AG08396 (cell line): ENCODE data around the gene LDB2.
"Not testable (repeated sequence)": the region's sequence is repeated elsewhere in the genome, so short reads cannot be mapped to it uniquely, and the experiment has no call there.

ENCODE experiments used
- DNase-seq: peaks from one replicate; pipeline ENCODE4 v3.0.0; 2012; ENCODE audit warnings: low spot score, mixed read lengths

Gene LDB2

DNA sequence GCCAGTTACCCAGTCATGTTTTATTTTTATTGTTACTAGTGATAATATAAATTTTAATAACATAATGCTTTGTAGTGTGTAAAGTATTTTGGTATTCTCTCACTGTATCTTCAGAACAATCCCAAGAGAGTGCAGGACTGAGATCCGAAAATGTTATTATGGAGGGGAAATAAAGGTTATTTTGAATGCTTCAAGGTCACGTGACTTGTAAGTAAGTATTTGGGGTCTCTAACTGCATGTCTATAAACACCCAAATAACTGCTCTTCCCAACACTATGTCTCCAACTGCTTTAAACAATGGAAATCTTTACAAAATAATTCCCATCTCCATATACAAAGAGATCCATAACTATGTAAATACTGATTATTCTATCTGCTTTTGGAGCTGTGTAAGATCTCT, 302.2 kb downstream of the LDB2 start:
- no peak for DNase-seq

DNA sequence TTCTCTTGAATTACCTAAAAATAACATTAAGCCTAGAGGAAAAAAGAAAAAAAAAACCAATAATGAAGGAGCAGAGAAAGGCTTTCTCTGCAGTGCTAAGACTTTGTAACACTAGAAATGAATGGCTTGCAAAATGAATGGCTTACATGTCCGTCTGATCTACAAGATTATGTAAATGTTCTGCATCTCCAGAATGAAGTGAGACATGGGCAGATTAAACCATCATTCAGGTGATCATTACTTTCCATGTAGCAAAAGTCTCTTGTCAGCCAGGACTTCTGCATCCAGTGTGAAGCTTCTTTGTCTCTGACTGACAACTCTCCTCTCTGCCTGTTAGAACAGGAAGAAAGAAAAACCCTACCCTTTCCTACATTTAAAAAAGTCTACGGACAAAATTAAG, 304.3 kb downstream of the LDB2 start:
- DNase-seq: no peak

DNA sequence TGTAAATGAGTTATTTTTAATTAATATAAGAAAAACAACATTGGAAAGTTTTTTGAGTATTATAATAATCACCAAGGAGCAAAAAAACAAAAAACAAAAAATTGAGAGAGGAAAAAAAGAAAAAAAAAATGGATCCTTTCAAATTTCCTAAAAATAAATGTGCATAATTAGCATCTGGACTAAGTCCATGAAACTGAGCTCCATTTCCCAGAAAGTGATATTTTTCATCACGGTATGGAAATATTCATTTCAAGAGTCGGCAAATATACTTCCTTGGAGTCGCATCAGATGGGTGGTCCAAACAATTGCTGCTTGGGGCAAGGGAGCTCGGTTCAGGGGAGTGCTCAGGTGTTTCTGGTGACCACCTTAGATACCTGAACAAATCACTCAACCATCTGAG, 305.1 kb downstream of the LDB2 start:
- no peak for DNase-seq

DNA sequence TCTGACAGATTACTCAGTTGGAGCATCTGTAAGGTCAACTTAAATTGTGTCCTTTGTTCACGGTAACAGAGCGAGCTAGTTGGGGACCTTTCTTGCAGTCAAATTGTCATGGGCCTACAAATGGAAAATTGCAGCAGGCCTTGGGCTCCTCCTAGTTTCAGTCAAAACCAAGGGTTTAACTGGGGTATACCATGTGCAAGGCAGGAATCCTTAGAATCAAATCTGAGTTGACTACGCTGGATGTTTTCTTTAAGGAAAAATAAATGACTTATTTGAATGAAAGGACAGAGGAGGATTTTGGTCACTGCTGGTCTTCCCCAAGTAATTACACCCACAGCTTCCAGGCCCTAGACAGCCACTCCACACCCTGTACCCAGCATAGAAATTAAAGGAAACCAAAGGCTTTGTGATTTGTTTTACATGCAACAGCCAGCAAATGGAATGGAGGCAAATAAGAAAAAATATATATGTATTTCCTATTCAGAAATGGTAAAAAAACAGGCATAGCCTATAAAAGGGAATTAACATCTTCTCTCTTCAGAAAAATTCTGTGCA, 307.1 kb downstream of the LDB2 start:
- no peak for DNase-seq

DNA sequence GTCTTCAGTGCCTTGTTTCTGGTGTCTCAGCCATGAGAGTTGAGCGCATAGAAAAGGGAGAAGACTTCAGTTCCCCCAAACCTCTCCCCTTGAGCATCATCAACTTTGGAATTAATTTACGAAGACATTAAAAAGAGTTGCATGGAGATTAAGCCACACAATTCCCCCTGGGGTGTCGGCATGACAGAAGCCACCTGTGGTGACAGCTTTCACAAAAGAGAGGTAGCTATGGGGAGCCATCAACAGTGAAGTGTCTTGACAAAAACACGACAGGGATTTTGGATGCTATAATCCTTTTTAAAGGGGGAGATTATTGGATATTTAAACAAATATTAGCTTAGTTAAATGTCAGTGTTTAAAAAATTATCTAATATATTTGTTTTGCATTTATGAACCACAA, 307.6 kb downstream of the LDB2 start:
- no peak for DNase-seq

DNA sequence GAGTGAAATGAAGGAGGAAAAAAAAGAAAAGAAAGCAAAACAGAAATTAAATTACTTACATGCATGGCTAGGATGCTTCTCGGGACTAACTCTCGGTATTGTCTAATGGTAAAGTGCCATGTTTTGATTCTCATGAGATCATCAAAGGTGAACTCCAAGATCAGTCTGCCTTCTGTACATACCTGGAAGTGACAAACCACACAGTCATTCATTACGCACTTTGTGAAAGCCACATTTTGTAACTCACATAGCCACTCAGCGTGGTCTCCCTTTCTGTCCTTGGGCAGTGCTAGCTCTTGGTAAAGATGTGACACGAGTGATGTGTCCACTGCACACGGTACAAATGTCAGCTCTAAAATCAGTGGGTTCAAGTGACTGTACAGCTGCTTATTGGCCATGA, 309.8 kb downstream of the LDB2 start:
- no peak for DNase-seq

DNA sequence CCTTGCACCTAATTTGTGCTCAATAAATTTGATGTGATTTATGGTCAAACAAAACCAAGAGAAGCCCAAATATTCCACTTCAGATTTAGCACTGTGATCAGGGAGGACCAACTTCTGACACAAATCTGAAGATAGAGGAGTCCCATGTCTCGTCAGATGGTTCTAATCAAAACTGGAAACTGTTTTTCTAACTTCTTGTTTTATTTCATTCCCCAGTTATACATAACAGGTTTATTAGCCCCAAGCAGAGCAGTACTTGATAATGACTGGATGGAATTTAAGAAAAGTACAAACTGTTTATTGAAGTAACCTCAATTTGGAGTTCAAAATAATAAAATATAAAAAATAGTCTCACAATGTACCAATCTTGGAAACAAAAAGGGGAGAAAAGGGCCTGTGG, 310.3 kb downstream of the LDB2 start:
- no peak for DNase-seq

DNA sequence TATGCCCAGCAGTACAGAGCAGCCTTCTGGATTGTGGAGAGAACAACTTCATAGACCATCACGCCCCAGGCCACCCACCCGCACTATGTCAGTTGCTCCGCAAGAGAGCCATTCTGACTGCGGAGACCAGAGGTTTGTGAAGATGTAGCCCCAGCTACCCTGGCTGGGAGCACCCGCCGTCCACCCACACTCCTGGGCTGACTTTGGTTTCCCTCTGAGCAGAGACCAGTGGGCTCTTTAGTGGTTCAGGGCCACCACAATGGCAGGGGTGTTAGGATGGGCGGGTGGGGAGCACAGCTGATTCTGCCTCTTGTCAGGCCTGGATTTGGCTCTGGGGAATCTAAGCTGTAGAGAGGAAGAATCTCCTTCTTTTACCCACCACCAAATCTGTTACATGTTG, 313.4 kb downstream of the LDB2 start:
- DNase-seq: no peak

DNA sequence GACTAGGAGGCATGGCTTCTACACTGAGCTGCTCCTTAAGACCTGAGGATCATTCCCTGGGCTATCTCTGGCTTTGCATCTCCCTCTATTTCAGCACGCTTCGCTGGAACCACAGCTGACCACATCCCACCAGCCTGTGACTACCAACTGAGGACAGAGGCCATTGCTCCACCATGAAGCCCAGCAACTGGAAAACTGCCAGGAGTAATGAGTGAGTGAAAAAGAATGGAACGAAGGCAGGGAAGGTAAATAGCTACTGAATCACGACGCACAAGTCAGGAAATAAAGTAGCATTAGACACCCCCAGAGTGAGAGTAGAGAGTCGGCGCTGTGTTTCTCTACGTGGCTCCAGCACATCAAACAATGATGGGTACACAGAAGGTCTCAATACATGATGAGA, 314.7 kb downstream of the LDB2 start:
- no peak for DNase-seq

DNA sequence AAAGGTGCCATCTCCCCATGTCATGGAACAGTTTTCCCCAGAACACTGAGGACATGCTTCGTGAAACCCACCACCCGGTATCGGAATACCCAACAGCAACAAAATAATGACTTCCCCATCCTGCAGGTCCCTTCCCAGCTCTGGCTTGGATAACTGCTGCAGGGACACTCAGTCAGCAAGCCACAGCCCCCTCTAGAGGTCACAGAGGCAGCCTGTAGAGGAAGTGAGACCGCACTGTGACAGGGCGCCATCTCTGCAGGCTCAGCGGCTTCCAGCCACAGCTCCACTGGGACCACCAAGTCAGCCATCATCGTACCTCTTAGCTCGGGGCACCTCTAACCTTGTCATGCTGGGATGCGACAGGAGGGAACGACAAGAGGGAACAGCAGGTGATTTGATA, 315.9 kb downstream of the LDB2 start:
- no peak for DNase-seq

DNA sequence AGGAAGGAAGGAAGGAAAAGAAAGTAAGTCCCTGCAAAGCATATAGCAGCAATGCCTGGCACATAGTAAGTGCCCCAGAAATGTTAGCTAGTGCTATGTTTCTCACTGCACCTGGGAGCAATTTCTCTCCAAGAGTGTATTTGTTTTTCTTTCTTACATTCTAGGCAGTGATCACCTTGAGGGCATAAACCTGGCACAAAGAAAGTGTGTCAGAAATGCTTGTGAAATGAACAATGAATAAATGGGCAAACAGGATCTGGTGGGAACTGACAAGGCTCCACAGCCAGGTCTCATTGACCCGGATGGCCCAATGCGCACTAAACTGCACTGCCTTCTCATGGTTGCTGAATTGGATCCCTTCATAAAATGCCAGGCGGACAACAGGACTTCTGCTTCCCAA, 316.4 kb downstream of the LDB2 start:
- no peak for DNase-seq

DNA sequence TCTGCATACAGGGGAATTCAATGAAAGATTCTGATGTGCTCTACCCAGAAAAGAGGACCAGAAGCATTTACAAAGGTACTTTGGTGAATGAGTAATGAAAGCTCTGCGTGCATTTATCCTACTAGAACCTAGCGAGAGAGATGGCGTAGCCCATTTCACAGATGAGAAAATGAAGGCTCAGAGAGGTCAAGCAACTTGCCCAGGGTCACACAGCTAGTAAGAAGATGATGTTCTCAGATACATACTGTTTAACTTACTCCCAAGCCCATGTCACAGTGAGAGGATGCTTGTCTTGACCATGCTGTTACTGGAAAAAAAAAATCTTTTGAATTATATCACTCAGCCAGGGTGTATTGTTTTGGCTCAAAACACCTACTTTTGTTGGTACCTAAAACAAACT, 317.3 kb downstream of the LDB2 start:
- no peak for DNase-seq

DNA sequence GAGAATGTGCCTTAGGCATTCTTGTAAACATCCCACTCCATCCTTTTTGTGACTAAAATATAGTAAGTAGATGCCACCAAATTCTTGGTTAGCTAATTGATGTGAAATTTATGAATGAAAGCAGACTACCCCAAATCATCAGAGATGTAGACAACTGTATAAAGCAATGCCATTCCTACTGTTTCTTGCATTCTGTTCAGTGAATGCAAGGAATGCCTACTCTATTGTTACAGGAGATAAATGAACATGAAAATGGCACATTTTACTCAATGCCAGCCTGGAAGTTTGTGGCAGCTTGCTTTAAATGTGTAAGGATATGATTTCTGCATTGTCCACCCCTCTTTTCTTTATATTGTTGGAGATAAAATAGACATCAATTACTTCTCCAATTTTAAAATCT, 317.9 kb downstream of the LDB2 start:
- no peak for DNase-seq

DNA sequence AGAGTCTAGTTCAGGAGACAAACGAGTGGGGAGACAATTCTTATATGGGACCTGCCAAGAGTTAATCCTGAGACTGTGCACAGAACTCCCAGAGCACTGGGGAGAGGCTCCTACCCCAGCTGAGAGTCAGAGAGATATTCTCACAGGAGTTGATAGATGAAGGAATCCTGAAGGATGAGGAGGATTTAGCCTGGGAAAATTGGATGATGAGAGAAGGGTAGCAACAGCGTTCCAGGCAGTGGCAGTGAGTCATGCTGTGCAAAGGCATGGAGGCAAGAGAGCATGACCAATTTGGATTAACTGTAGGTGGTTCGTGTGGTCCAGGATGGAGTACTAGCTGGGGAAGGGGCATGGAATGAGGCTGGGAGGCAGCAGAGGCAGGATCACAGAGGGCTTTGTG, 318.6 kb downstream of the LDB2 start:
- DNase-seq: no peak

DNA sequence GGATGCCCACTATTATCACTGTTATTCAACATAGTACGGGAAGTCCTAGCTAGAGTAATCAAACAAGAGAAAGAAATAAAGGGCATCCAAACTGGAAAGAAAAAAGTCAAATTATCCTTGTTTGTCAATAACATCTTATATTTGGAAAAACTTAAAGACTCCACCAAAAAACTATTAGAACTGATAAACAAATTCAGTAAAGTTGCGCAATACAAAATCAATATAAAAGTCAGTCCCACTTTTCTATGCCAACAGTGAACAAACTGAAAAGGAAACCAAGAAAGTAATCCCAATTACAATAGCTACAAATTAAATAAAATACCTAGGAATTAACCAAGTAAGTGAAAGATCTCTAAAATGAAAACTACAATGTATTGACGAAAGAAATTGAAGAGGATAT, 321.3 kb downstream of the LDB2 start:
- DNase-seq: no peak

DNA sequence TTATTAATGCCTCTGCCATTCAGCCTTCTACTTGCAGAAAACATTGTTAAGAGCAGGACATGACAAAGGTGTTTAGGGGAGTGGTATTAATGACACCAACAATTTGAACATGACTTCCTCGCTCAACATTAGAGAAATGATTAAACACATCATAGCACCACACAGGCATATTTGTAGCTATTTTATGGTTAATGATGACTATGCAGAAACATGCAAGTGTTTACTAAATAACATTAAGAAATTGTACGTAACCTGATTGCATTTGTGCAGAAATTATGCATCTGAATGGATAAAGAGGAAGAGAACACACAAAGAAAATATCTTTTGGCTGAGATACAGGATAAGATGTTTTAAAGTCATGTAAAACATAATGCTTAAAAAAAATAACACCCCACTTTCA, 323.5 kb downstream of the LDB2 start:
- no peak for DNase-seq

DNA sequence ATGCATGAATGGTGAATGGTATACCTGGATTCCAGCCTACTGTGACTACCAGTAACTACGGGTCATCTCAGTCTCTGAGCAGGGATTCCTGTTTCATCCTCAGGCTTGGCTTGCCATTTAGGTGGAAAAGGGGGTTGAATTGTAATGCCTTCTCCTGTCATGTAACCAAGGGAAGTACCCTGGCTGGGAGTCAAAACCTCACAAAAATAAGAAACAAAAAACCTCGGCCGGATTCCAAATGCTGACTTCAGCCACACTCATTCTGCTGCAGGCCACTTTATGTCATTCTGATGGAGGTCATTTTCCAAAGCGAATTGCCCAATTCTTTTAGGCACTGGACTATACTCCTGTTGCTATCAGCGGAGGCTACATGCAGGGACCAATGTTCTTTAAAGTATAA, 324.7 kb downstream of the LDB2 start:
- DNase-seq: peak; percentile 50

DNA sequence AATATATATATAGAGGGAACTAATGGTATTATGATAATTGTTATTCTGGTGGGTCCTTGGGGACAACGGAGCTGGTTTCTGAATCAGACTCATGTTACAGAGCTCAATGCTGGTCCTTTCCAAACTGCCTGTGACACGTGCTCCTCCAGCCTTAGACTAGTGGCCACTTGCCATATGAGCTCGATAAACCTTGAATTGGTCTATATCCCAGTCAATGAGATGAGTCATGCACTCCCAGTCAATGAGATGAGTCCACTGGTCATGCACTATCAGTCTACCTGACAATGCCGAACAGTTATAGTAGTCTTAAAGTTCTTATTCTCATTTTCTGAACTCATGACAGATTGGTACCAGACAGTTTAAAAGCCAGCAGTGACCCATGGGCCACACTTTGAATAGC, 325.2 kb downstream of the LDB2 start:
- peak; percentile 15 for DNase-seq

DNA sequence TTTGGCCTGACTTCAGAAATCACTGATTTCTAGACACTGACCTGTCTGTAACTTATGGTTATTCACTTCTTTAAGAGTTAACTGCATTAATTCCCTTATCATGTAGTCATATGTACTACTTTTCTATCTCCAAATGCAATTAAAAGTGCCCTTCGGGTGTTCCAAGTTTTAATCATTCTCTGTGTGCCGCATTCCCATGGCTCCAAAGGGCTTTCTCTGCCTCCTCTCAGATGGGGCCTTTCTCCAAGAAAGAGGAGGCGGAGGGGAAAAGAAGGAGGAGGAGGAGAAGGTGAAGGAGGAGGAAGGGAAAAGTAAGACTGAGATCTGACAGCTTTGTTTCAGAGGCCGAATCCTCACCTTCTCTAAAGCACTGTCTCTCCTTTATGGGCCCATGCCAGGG, 325.8 kb downstream of the LDB2 start:
- DNase-seq: no peak

DNA sequence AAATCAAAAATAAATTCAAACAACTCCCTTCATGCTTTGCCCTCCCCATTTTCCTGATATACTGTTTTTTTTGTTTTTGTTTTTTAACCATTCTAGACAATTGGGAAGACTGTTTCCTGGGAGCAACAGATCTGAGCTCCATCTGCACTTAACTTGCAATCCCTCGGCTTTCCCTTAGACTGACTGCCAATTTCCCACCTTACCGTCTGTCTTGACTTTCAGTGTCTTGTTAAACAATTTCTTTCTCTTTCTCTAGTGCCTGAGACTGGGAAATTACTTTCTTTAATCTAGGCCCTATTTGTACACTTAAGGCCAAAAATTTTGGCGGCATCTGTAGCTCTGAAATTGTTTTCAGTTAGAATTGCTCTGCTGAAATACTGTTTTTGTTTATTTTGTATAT, 326.3 kb downstream of the LDB2 start:
- DNase-seq: no peak

DNA sequence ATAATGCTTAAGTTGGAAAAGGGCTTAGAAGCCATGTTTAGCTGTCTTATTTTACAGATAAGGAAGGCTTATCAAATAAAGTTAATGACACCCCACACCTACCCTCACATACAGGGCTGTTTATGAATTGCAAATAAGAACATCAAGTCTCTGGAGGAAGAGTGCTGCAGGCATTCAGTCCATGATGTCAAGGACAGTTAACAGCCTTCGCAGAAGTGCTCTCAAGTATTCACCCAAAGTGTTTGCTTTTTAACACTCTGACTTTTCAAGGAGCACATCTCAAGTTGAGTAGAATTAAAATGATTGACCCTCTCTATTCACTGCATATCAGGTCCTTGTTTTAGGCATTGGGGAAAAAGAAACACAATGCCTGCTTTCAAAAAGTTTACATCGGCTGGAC, 328.7 kb downstream of the LDB2 start:
- no peak for DNase-seq

DNA sequence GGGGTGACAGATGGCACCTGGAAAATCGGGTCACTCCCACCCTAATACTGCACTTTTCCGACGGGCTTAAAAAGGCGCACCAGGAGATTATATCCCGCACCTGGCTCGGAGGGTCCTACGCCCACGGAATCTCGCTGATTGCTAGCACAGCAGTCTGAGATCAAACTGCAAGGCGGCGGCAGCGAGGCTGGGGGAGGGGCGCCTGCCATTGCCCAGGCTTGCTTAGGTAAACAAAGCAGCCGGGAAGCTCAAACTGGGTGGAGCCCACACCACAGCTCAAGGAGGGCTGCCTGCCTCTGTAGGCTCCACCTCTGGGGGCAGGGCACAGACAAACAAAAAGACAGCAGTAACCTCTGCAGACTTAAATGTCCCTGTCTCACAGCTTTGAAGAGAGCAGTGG, 341.1 kb downstream of the LDB2 start:
- not testable (repeated sequence) for DNase-seq

DNA sequence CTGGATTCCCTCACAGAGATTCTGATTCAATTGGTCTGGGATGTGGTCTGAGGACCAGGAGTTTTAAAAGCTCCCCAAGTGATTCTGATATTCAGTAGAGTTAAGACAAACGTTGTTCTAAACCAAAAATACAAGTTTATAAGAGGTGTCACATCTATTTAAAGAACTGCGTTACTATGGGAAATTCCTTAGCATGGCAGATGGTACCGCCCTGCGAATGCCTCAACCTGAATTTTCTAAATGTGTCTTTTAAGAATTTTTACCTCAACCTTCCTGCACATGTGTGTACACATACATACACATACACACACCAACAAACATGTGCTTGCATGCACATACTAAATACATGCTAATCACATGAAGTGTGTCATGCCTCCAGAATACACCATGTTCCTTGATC, 343.3 kb downstream of the LDB2 start:
- no peak for DNase-seq

DNA sequence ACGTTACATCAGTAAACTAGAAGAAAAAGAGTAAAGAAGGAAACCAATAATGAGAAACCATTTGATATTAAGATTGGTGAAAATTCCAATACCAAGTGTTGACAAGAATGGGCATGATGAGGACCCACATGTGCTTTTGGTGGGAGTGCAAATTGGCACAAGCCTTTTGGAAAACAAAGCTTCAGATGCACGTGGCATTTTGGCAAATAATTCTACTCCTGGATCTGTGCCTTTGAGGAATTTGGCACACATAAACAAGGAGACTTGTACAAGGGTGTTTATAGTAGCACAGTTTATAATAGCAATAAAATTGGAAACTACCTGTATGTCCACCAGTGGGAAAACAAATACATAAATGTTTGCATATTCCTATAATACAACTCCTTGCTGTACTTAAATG, 347.9 kb downstream of the LDB2 start:
- DNase-seq: no peak

DNA sequence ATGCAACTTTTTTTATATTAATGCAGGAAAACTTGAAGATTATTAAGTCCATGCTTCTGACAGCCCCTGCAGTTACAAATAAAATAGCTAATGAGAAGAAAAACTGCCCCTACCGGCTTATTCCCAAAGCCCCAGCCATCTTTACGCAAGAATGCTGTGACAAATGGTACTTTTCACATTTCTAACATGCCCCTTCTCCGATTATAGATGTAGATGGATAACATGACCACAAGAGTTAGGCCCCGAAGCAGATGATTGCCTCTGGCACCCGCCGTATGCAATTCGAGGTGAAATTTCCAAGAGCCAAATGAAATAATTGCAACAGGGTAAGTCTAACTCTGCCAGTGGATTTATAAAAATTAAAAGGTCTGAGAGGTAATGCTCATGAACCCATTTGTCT, 352.8 kb downstream of the LDB2 start:
- no peak for DNase-seq
